HCT116 (cell line): ENCODE results near the gene ANAPC4. TPM values are rescaled to one million over a fixed set of nuclear protein-coding genes. Genes with fewer than 3 reads are reported as not detected.
A peak's percentile ranks its signal among the peaks of the same experiment; 100 is the strongest.

Experiments used
- ATAC-seq: fragments of 200-7000 bp; cut with Tn5 transposase; 2 replicates; pipeline ENCODE4 v1.9.1; 2020; ENCODE audit warnings: mild to moderate bottlenecking, moderate library complexity
- BruUV-seq: library from RNA; stranded (reverse); fragments of 400-500 nt; replicated peaks from 2 replicates; lab custom pipeline; 2021; lab: Mats Ljungman, UMichigan
- CTCF ChIA-PET: fragments of 300-600 bp; sonication (Branson Sonifier 250); formaldehyde crosslinking; loops from one replicate; lab custom pipeline; 2021; ENCODE audit warnings: antibody characterized with exemption; lab: Charles Lee
- POLR2A ChIA-PET: fragments of 300-600, 350-600 bp; sonication (Branson Sonifier 250); formaldehyde crosslinking; loops from one replicate; lab custom pipeline; 2021; ENCODE audit warnings: antibody characterized with exemption; lab: Charles Lee
- RAD21 ChIA-PET, 2 experiments: fragments of 300-600 bp; sonication (Branson Sonifier 250); formaldehyde crosslinking; loops; one replicate each; lab custom pipeline; 2023; ENCODE audit warnings: low total read pairs in 2 of 2; ENCODE audit not compliant: uncharacterized antibody in 2 of 2, unreplicated experiment in 2 of 2, low non-redundant PET in 1 of 2; lab: Charles Lee
- DNase-seq: peaks from one replicate; pipeline ENCODE4 v3.0.0-alpha.2; 2010; ENCODE audit warnings: low read depth, low spot score
- H2AFZ ChIP-seq: fragments of 200-600 bp; shearing (Covaris generic), sonication (generic); 2 replicates; pipeline ENCODE4 v1.6.1; 2017; ENCODE audit warnings: low read depth, mixed run types, mixed read lengths, antibody characterized with exemption, low read length; ENCODE audit not compliant: poor library complexity, severe bottlenecking
- H3K27ac ChIP-seq: 2 replicates; pipeline ENCODE4 v1.5.1; 2012; ENCODE audit warnings: low read depth, low read length
- H3K27me3 ChIP-seq: fragments of 200-600 bp; sonication (generic); 2 replicates; pipeline ENCODE4 v1.6.1; 2016; ENCODE audit warnings: mixed run types, low read length, mixed read lengths; ENCODE audit not compliant: insufficient read depth
- H3K36me3 ChIP-seq, 2 experiments: fragments of 200-500 bp in 1 of 2; fragments of 200-600 bp in 1 of 2; sonication (Bioruptor generic) in 1 of 2; sonication (generic) in 1 of 2; 2 replicates each; pipeline versions ENCODE4 v1.5.1 to v1.6.1; 2014 to 2016; ENCODE audit warnings: low read length in 2 of 2, inconsistent platforms in 1 of 2, mixed read lengths in 1 of 2, mixed run types in 1 of 2; ENCODE audit not compliant: insufficient read depth in 2 of 2, control insufficient read depth in 1 of 2
- H3K4me1 ChIP-seq, 2 experiments: fragments of 200-600 bp in 1 of 2; sonication (generic) in 1 of 2; 2 replicates each; pipeline versions ENCODE4 v1.5.1 to v1.6.1; 2012 to 2017; ENCODE audit warnings: low read length in 2 of 2, inconsistent platforms in 1 of 2, mild to moderate bottlenecking in 1 of 2, mixed read lengths in 1 of 2, mixed run types in 1 of 2, moderate library complexity in 1 of 2; ENCODE audit not compliant: insufficient read depth in 2 of 2, control insufficient read depth in 1 of 2
- H3K4me2 ChIP-seq: fragments of 200-600 bp; sonication (generic); 2 replicates; pipeline ENCODE4 v1.6.1; 2017; ENCODE audit warnings: mixed run types, low read length, mixed read lengths
- H3K4me3 ChIP-seq, 2 experiments: fragments of 200-600 bp in 1 of 2; sonication (generic) in 1 of 2; replicated peaks in 1 of 2; 2 replicates each; pipeline ENCODE4 v1.5.1; 2011 to 2016; ENCODE audit warnings: low read length in 2 of 2, control low read depth in 1 of 2, low read depth in 1 of 2, mild to moderate bottlenecking in 1 of 2, mixed read lengths in 1 of 2, mixed run types in 1 of 2
- H3K79me2 ChIP-seq: fragments of 200-600 bp; sonication (generic); 2 replicates; pipeline ENCODE4 v1.6.1; 2017; ENCODE audit warnings: mild to moderate bottlenecking, mixed run types, low read length, moderate library complexity, mixed read lengths; ENCODE audit not compliant: insufficient read depth
- H3K9ac ChIP-seq: fragments of 200-600 bp; sonication (generic); 2 replicates; pipeline ENCODE4 v1.6.1; 2016; ENCODE audit warnings: low read length, mixed read lengths
- H3K9me2 ChIP-seq: fragments of 200-600 bp; sonication (generic), shearing (Covaris generic); 2 replicates; pipeline ENCODE4 v1.6.1; 2017; ENCODE audit warnings: mixed run types, mild to moderate bottlenecking, moderate library complexity; ENCODE audit not compliant: insufficient read depth
- H3K9me3 ChIP-seq, 2 experiments: fragments of 200-500 bp in 1 of 2; fragments of 200-600 bp in 1 of 2; sonication (Bioruptor generic) in 1 of 2; sonication (generic) in 1 of 2; 2 replicates each; pipeline ENCODE4 v1.6.1; 2014 to 2017; ENCODE audit warnings: low read length in 2 of 2, mixed read lengths in 2 of 2, inconsistent platforms in 1 of 2, low read depth in 1 of 2, mild to moderate bottlenecking in 1 of 2, mixed run types in 1 of 2, moderate library complexity in 1 of 2; ENCODE audit not compliant: control insufficient read depth in 1 of 2, insufficient read depth in 1 of 2
- H4K20me1 ChIP-seq: fragments of 200-600 bp; sonication (generic), shearing (Covaris generic); 2 replicates; pipeline ENCODE4 v1.6.1; 2017; ENCODE audit warnings: mixed run types, mild to moderate bottlenecking, moderate library complexity; ENCODE audit not compliant: insufficient read depth
- CBX3 ChIP-seq: IDR thresholded peaks from 2 replicates; pipeline ENCODE4 v1.6.1; 2012; ENCODE audit warnings: low read depth
- CTCF ChIP-seq, 3 experiments: fragments of 200-600 bp in 1 of 3; sonication (generic) in 1 of 3; IDR thresholded peaks in 2 of 3; conservative IDR thresholded peaks in 1 of 3; 2 replicates each; pipeline ENCODE4 v1.5.1; 2012 to 2017; ENCODE audit warnings: low read depth in 2 of 3, low read length in 2 of 3, antibody characterized with exemption in 1 of 3, borderline replicate concordance in 1 of 3, control low read depth in 1 of 3, mild to moderate bottlenecking in 1 of 3, mixed read lengths in 1 of 3, mixed run types in 1 of 3, moderate library complexity in 1 of 3; ENCODE audit not compliant: insufficient read depth in 1 of 3
- EZH2phosphoT487 ChIP-seq: fragments of 200-600 bp; IDR thresholded peaks from 2 replicates; pipeline ENCODE4 v1.6.1; 2018; ENCODE audit warnings: antibody characterized with exemption, borderline replicate concordance
- MAX ChIP-seq: IDR thresholded peaks from 2 replicates; pipeline ENCODE4 v1.6.1; 2012
- REST ChIP-seq: IDR thresholded peaks from 2 replicates; pipeline ENCODE4 v1.6.1; 2012; ENCODE audit warnings: low read depth
- SIN3A ChIP-seq: IDR thresholded peaks from 2 replicates; pipeline ENCODE4 v1.6.1; 2012; ENCODE audit warnings: low read depth
- SP1 ChIP-seq: IDR thresholded peaks from 2 replicates; pipeline ENCODE4 v1.6.1; 2012; ENCODE audit warnings: low read depth
- TCF7L2 ChIP-seq: IDR thresholded peaks from 2 replicates; pipeline ENCODE4 v1.7.0; 2011; ENCODE audit warnings: borderline replicate concordance, inconsistent platforms; ENCODE audit not compliant: insufficient read depth, insufficient read length; ENCODE audit errors: extremely low read depth
- ZNF274 ChIP-seq: fragments of 200-500 bp; sonication (Bioruptor generic); IDR thresholded peaks from 2 replicates; pipeline ENCODE4 v1.6.1; 2014; ENCODE audit warnings: mild to moderate bottlenecking, low read depth, low read length, inconsistent platforms
- intact Hi-C: fragments of 100-400 bp; cut with micrococcal nuclease; formaldehyde crosslinking; loops from 2 replicates; pipeline ENCODE4 v1.10.0; 2022
- total RNA-seq: library from RNA; stranded (reverse); gene quantifications from one replicate; pipeline ENCODE4 v1.2.1, GENCODE V29; 2021; ENCODE audit not compliant: unreplicated experiment
- TF ChIP-seq, protein P1 (sequence below): IDR thresholded peaks from 2 replicates; pipeline ENCODE4 v1.6.1; 2011; ENCODE audit warnings: mild to moderate bottlenecking, low read length, moderate library complexity; ENCODE audit not compliant: insufficient replicate concordance; ENCODE audit errors: extremely low read depth
- TF ChIP-seq, protein P2 (sequence below): IDR thresholded peaks from 2 replicates; pipeline ENCODE4 v1.6.1; 2012

The ANAPC4 gene
- total RNA-seq, 1 experiment from 2014 or later: 29.2 TPM

DNA sequence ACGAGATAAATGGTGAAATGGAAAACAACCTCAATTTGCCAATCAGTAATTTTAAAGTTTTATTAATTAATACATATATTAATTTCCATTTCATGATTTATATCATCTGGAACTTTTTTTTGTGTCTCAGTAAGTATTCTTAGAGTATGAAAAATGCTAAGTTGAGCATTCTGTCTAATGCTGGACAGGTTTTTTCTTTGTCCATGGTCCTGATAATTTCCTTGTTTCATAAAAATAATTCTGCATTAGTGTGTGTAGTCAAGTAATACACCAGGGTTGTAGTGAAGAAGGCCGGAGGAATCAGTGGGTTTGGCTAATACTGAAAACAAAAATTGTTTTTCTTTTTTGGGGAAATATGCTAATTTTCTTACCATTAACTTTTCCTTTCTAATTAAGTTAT is 9.9 kb downstream of the ANAPC4 start:
- H3K9me2 ChIP-seq: no peaks in the 10 kb centered on the region
- peaks cover 20 to 23% of the 10 kb centered on the region in 2 experiments; a peak in 3 of 4 replicates for H3K36me3 ChIP-seq
- no peak overlapping the region for H3K27ac ChIP-seq
- POLR2A ChIA-PET: no interaction called here
- H4K20me1 ChIP-seq: no peaks in the 10 kb centered on the region
- H3K79me2 ChIP-seq: no peaks in the 10 kb centered on the region
- no peak overlapping the region for H3K9ac ChIP-seq
- H3K4me2 ChIP-seq: no peak overlapping the region
- DNase-seq: no peak
- TF ChIP-seq CBX3 (no peak), REST (0 out of 2 replicates have a peak, but pooled peaks have one; percentile 15), MAX (no peak)
- H3K4me1 ChIP-seq: no peaks in the 10 kb centered on the region
- no TSS peak for BruUV-seq
- intact Hi-C loops: no loop called here
- no peaks in the 10 kb centered on the region for H3K27me3 ChIP-seq
- H2AFZ ChIP-seq: no peak overlapping the region
- no peak overlapping the region for H3K4me3 ChIP-seq
- H3K9me3 ChIP-seq: no peaks in the 10 kb centered on the region
- CTCF ChIA-PET: no interaction called here
- ATAC-seq: no peak
- RAD21 ChIA-PET: no interaction called here

GRCh38 chr4:25397305-25397704 is 20.2 kb downstream of the ANAPC4 start:
- Histone ChIP-seq H3K27ac (no peak overlapping the region), H3K4me1 (no peaks in the 10 kb centered on the region), H3K9me2 (no peaks in the 10 kb centered on the region), H3K27me3 (no peaks in the 10 kb centered on the region), H3K36me3 (peaks cover 28 to 41% of the 10 kb centered on the region in 2 experiments), H3K9ac (no peak overlapping the region), H3K4me3 (no peak overlapping the region), H2AFZ (no peak overlapping the region), H3K4me2 (no peak overlapping the region), H3K9me3 (no peaks in the 10 kb centered on the region), H3K79me2 (no peaks in the 10 kb centered on the region), H4K20me1 (no peaks in the 10 kb centered on the region)
- RAD21 ChIA-PET: no interaction called here
- DNase-seq (no peak), ATAC-seq (no peak)
- intact Hi-C loops: no loop called here
- POLR2A ChIA-PET: no interaction called here
- CTCF ChIA-PET: no interaction called here
- no TSS peak for BruUV-seq
- TF ChIP-seq TCF7L2 (no peak), EZH2phosphoT487 (no peak), SP1 (no peak), CTCF (IDR thresholded peaks at IDR 0.05 in 2 of 3, conservative IDR thresholded peaks at IDR 0.05 in 1 of 3; ENCODE audit: borderline replicate concordance in 1 of 3, insufficient read depth in 1 of 3, low read depth in 2 of 3, low read length in 2 of 3) (no peak), ZNF274 (no peak), SIN3A (no peak)
- TF ChIP-seq, protein P1, sequence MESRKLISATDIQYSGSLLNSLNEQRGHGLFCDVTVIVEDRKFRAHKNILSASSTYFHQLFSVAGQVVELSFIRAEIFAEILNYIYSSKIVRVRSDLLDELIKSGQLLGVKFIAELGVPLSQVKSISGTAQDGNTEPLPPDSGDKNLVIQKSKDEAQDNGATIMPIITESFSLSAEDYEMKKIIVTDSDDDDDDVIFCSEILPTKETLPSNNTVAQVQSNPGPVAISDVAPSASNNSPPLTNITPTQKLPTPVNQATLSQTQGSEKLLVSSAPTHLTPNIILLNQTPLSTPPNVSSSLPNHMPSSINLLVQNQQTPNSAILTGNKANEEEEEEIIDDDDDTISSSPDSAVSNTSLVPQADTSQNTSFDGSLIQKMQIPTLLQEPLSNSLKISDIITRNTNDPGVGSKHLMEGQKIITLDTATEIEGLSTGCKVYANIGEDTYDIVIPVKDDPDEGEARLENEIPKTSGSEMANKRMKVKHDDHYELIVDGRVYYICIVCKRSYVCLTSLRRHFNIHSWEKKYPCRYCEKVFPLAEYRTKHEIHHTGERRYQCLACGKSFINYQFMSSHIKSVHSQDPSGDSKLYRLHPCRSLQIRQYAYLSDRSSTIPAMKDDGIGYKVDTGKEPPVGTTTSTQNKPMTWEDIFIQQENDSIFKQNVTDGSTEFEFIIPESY: no peak
- TF ChIP-seq, protein P2, sequence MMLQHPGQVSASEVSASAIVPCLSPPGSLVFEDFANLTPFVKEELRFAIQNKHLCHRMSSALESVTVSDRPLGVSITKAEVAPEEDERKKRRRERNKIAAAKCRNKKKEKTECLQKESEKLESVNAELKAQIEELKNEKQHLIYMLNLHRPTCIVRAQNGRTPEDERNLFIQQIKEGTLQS: no peak
